DMS53 treated with DMSO at 0.1 percent for 48 hours (cell line): ENCODE data around the gene RASGRP1.

Experiments used
- DNase-seq: peaks from one replicate; lab custom pipeline; 2025; ENCODE audit not compliant: unreplicated experiment; lab: John Stamatoyannopoulos, UW

RASGRP1 gene

GRCh38 chr15:38576261-38576660 lies 11.6 kb upstream of the RASGRP1 start:
- DNase-seq = no peak

- no peak for DNase-seq
Measured at GRCh38 chr15:38565287-38565670, 665 bp upstream of the RASGRP1 start.

DNA sequence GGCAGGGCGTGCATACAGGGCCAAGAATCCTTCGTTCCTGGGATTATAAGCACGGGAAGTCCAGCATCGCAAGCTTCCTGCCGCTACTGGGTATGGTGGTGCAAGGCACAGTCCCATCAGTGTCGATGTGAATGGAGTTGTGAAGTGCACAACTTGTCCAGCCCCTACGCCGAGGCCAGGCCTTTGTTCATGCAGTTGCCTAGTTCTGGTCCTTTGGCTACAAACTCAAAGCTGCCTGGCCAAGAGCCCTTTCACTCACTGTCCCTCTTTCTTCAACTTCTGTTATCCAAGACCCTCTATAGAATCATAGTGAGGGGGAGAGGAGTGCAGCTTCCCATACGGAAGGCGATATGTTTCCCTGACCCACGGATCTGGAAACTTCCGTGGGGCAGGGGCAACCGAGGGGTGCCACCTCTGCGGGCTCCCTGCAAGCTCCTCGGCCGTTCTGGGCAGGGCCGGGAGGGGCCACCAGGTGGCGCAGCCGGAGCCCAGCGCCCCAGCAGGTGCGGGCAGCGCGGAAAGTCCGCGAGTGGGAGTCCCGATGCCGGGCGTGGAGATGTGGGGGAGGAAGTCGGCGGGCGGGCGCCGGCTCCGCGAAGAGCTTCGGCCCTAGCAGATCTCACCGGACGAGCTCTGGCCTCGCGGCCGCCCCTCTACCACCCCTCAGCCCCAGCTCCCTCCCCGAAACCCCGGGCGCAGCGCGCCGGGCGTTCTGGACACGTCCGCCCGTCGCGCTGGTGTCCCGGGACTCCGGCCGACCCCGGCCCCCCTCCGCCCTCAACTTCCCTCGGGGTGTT lies 693 bp downstream of the RASGRP1 start:
- no peak for DNase-seq

DNA sequence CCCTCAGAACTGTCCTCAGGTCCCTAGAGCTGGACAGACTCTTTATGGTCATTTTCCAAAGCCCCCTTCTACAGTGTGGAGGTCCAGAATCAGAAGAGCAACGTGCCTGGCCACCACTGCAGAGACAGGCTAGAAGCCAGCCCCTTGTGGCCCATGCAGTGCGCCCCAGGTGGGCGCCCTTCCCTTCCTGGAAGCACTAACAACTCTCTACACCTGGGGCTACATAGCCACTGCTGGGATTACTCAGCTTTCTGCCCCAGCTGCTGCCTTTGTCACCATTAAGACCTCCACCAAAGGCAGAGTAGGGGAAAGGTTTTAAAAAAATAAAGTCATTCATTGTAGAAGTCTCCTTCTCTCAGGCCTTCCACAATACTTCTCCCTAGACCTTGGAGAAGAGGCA lies 2.3 kb downstream of the RASGRP1 start:
- DNase-seq = no peak

GRCh38 chr15:38560456-38560926 lies 4.1 kb downstream of the RASGRP1 start:
- DNase-seq = no peak

GRCh38 chr15:38559636-38560307 lies 4.8 kb downstream of the RASGRP1 start:
- DNase-seq = no peak

DNA sequence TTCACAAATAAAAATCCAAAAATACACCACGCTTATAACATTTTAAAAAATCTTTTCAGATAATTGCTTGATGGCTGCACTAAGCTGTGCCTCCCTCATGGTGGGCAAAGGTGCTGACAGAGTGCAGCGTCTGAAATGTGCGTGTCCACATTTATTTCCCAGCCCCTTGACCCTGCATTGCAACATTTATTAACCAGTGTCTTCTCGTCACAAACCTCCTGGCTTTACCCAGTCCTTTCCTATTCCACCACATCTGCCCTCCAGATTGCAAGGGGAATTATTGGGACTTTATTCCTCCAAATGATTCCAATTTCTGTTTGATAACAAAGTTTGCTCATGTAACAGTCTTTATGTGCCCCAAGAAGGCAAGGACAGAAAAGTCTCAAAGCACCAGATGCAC lies 5.5 kb downstream of the RASGRP1 start:
- no peak for DNase-seq

- no peak for DNase-seq
Measured at GRCh38 chr15:38558372-38559059, 6.1 kb downstream of the RASGRP1 start.

GRCh38 chr15:38557921-38558320 lies 6.7 kb downstream of the RASGRP1 start:
- no peak for DNase-seq

GRCh38 chr15:38555686-38556334 lies 8.8 kb downstream of the RASGRP1 start:
- DNase-seq = no peak

DNA sequence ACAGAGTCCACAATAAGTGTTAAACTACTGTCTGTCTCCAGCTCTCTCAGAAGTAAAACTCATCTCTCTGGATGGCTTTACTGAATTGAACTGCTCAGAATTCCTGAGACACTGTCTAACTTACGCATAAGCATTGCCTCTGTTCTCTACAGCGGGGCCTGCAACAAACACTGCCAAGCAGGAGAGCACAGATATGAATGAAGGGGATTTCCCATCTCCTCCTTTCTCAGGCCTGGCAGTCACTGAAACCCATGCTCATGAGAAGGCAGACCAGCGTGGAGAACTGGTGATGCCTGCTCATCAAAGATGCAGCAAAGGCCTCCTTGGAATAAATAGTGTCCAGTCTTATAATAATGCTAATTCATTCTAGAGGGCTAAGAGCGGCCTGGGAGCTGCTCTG lies 10.3 kb downstream of the RASGRP1 start:
- DNase-seq = no peak

DNA sequence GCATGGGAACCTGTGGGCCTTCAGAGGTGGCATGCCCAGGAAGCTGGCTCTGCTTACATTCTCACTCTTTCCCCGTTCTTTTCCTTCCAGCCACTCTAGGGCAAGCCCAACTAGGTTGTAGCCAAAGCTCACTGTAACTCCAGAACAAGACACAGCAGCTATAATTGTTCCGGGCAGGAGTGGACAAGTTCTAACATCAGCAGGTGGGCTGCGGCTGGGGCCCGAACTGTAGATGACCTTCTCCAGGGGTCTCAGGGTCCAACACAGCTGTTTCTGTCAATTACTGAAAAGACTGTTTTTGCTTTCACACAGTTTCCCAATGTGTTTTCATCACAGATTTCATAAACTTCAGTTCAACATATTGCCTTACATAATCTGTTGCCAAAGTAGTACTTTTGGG lies 11.5 kb downstream of the RASGRP1 start:
- DNase-seq = no peak

DNA sequence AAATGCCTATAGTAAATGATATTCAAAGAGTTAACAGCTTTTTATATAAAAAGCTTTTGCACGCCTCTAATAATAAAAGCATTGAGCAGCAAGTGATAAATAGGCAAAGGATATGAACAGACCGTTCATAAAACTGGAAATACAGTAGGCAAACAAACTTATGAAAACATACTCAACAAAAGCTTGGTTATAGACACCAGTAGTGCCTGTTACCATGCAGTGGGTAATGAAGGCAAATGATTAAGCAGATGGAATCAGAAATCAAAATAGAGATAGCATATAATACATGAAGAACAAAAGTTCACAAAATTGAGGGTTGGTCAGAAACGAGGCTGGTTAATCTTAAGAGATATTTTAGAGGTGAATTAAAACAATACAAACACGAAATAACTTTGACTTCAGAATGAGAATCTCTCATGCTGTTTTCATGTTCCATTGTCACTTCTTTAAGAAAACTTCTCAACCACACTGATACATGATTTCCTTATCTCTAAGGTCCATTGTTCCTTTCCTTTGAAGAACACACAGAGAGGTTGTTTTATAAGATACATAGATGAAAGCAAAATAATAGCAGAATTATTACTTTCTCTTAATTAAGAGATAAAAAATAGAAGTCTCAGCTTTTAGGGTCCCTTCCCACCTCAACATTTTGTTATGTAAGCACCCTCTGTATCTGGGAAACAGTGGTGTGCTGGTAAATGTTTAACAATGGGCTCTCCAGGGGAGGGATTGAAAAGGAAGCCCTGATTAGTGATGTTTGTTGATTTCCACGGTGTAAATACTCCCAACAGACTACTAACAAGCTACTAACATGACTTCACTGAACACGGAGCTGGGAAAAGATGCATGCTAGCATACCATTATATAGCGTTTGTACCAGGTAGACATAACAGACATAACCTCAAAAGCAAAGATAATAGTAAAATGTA lies 12.6 kb downstream of the RASGRP1 start:
- DNase-seq = no peak

DNA sequence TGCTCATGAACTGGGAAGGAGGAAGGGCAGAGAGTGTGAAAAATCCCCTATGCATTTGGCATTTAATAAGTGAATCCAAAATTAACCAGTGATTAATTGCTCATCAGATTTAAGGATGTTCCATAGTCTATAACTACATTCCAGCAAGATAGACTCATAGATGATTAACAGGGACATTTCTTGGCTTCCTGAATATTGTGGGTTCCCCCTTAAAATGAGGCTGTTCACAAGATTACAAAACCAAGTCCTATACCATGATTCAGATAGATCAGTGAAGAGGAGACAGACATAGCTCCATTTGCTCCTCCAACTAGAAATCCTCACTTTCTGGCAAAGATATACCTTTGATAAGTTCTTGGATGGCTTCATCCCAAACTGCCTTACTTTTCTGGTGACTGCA lies 15.4 kb downstream of the RASGRP1 start:
- no peak for DNase-seq

GRCh38 chr15:38547255-38547997 lies 17.2 kb downstream of the RASGRP1 start:
- no peak for DNase-seq

GRCh38 chr15:38545179-38545578 lies 19.4 kb downstream of the RASGRP1 start:
- no peak for DNase-seq

GRCh38 chr15:38541026-38541425 lies 23.6 kb downstream of the RASGRP1 start:
- DNase-seq = no peak

- no peak for DNase-seq
Measured at GRCh38 chr15:38540510-38540909, 24.1 kb downstream of the RASGRP1 start.

DNA sequence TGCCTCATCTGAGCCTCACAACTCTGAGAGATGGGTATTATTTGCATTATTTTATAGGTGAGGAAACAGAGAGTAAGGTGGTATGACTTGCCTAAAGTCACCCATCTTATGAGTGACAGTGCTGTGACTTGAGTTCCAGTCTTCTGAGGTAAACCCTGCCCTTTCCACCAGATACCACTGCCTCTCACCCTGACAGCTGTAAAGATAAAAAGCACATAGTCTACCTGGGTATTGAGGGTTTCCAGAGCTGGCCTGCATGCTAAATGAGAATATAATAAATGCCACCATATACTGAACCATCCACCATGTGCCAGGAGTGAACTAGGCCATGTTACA lies 25.6 kb downstream of the RASGRP1 start:
- DNase-seq = no peak
